GM12892 (cell line): ENCODE results near the gene AP1S2.

Experiments
- POLR2A ChIP-seq: IDR thresholded peaks from 2 replicates; pipeline ENCODE4 v1.6.1; 2011; ENCODE audit warnings: low read depth, low read length, control low read depth
- POLR2AphosphoS5 ChIP-seq: IDR thresholded peaks from 2 replicates; pipeline ENCODE4 v1.6.1; 2011; ENCODE audit warnings: low read depth, low read length, control low read depth
- TAF1 ChIP-seq: IDR thresholded peaks from 2 replicates; pipeline ENCODE4 v1.6.1; 2011; ENCODE audit warnings: low read depth, mild to moderate bottlenecking, control low read depth, low read length, borderline replicate concordance

DNA sequence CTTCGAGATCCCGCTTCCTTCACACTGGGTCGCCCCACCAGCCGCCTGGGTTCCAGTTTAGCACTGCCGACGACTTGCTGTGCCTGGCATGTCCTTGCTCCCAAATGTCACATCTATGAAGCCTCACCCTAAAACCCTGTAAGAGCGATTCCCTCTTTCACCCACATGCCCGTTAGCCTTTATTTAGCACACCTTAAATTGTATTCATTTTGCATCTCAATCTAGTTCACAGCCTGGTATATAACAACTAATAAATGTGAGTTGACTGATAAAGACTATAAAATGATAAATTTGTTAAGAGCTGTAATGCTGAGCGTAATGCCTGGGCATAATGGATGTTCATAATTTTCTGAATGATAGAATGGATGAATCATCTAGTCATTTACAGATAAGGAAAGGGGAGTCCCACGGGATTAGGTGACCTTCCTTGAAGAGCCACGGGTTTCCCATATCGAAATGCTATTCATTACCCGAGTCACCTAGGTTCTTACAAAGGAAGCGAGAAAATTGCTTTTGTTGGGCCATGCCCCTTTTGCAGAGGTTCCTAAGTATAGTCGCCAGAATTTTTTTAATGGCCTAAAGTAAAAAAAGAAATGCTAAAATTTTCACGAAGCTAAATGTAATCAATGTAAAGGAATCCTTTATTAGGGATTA, 1.1 kb upstream of the AP1S2 start:
- TF ChIP-seq POLR2AphosphoS5 (no peak), POLR2A (no peak), TAF1 (no peak)
